ENCODE data around the gene ACTR3. TPM values are rescaled to one million over a fixed set of nuclear protein-coding genes. Genes with fewer than 3 reads are reported as not detected.

The ACTR3 gene
- total RNA-seq, 4 donors from 2014 or later = 70.0 to 179 (median 162) TPM

DNA sequence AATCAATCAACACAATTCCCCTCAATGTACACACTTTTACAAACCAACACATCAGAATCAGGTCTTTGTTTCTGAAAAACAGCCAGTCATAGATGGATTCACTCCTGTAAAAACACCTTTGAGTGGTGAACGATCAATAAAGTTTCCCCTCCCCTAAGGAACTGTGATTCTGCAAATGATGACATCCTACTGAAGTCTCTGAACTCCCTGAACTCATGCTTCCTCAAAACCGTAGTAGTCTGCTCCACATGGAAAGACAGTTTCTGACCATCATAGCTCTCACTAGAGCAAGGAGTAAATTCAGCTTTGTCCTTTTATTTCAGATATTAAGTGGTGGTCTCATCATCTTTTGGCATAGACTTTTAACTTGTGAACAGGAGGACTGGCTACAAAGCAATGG, 43.5 kb upstream of the ACTR3 start:
- DNase-seq = no peak
- intact Hi-C loops (cut with DNase I; ENCODE audit: low total_unique reads) = no loop called here
- Histone ChIP-seq H3K36me3 (no peaks in the 10 kb centered on the region), H3K4me3 (no peak overlapping the region), H3K4me1 (no peaks in the 10 kb centered on the region), H3K27me3 (no peaks in the 10 kb centered on the region), H3K27ac (no peak overlapping the region), H3K9me3 (no peaks in the 10 kb centered on the region)
- TF ChIP-seq POLR2A (IDR thresholded peaks at IDR 0.05) = no peak
- TF ChIP-seq, protein P1, sequence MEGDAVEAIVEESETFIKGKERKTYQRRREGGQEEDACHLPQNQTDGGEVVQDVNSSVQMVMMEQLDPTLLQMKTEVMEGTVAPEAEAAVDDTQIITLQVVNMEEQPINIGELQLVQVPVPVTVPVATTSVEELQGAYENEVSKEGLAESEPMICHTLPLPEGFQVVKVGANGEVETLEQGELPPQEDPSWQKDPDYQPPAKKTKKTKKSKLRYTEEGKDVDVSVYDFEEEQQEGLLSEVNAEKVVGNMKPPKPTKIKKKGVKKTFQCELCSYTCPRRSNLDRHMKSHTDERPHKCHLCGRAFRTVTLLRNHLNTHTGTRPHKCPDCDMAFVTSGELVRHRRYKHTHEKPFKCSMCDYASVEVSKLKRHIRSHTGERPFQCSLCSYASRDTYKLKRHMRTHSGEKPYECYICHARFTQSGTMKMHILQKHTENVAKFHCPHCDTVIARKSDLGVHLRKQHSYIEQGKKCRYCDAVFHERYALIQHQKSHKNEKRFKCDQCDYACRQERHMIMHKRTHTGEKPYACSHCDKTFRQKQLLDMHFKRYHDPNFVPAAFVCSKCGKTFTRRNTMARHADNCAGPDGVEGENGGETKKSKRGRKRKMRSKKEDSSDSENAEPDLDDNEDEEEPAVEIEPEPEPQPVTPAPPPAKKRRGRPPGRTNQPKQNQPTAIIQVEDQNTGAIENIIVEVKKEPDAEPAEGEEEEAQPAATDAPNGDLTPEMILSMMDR (IDR thresholded peaks at IDR 0.05) = no peak

DNA sequence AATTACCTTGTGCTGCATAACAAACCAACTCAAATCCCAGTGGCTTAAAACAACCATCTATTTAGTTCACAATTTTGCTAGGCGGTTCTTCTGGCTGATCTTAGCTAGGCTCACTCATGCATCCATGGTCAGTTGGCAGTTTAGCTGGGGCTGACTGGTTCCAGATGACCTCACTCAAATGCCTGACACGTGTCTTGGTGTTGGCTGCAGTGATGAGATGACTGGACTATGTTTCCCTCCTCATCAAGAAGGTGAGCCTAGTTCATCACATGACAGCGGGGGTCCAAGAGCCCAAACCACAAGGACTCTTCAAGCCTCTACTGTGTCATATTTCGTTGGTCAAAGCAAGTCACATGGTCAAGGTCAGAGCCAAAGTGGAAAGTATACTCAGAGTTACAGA, 42.7 kb upstream of the ACTR3 start:
- H3K27me3 ChIP-seq = no peaks in the 10 kb centered on the region
- no peaks in the 10 kb centered on the region for H3K4me1 ChIP-seq
- intact Hi-C loops (cut with DNase I; ENCODE audit: low total_unique reads) = no loop called here
- no peak overlapping the region for H3K27ac ChIP-seq
- TF ChIP-seq POLR2A (IDR thresholded peaks at IDR 0.05) = no peak
- TF ChIP-seq, protein P1 (IDR thresholded peaks at IDR 0.05) = no peak
- DNase-seq = no peak
- H3K4me3 ChIP-seq = no peak overlapping the region
- H3K9me3 ChIP-seq = no peaks in the 10 kb centered on the region
- H3K36me3 ChIP-seq = no peaks in the 10 kb centered on the region

DNA sequence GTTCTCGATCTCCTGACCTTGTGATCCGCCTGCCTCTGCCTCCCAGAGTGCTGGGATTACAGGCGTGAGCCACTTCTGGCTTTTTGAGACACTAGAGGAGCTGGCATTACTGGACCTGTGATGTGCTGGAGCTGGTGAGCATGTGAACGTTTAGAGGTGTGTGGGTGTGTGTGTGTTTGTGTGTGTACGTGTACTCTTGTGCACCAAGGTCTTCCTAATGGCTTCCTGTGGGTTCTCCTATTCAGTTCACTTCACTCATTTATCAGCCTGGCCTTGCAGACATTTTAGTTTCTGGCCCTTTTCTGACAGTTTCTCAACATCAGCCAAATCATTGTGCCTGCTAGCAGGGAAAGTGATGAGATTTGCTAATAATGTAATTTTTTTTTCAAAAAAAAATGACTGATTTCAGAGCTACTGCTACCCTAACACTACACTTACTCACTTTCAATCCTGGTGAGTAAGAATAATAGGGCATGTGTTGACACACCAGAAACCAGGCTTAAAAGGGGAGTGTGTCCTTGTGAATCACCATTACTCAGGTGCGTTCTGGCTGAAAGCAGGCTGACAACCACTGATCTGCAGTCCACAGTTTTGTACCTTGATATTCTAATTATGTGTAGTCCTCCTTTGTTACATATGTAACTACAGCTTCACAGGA, 41.0 kb upstream of the ACTR3 start:
- no peak for TF ChIP-seq POLR2A (IDR thresholded peaks at IDR 0.05)
- TF ChIP-seq, protein P1 (IDR thresholded peaks at IDR 0.05) = no peak
- no peak overlapping the region for H3K4me3 ChIP-seq
- intact Hi-C loops (cut with DNase I; ENCODE audit: low total_unique reads) = no loop called here
- H3K36me3 ChIP-seq = no peaks in the 10 kb centered on the region
- H3K27ac ChIP-seq = no peak overlapping the region
- H3K27me3 ChIP-seq = no peaks in the 10 kb centered on the region
- no peak for DNase-seq
- no peaks in the 10 kb centered on the region for H3K9me3 ChIP-seq
- H3K4me1 ChIP-seq = no peaks in the 10 kb centered on the region

DNA sequence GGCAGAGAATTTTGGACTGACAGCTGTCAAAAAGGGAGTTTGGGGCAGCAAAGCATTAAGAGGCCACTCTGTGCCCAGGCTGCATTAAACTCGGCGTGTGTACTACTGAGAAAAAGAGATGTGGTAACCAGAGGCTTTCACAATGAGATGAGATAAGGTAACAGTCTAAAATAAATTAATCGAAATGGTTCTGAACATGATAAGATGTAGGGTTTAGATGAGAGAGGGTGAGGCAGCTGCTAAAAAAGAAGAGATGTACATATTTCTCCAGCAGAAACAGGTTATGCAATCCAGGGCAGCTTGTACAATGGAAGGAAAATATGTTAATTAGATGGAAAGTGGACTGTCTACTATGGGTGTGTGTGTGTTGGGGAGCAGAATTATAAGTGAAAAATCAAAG, 39.2 kb upstream of the ACTR3 start:
- H3K4me1 ChIP-seq = no peaks in the 10 kb centered on the region
- no peak for DNase-seq
- H3K27me3 ChIP-seq = no peaks in the 10 kb centered on the region
- H3K9me3 ChIP-seq = no peaks in the 10 kb centered on the region
- H3K36me3 ChIP-seq = no peaks in the 10 kb centered on the region
- TF ChIP-seq POLR2A (IDR thresholded peaks at IDR 0.05) = no peak
- TF ChIP-seq, protein P1 (IDR thresholded peaks at IDR 0.05) = no peak
- H3K4me3 ChIP-seq = no peak overlapping the region
- no peak overlapping the region for H3K27ac ChIP-seq
- intact Hi-C loops (cut with DNase I; ENCODE audit: low total_unique reads) = no loop called here

DNA sequence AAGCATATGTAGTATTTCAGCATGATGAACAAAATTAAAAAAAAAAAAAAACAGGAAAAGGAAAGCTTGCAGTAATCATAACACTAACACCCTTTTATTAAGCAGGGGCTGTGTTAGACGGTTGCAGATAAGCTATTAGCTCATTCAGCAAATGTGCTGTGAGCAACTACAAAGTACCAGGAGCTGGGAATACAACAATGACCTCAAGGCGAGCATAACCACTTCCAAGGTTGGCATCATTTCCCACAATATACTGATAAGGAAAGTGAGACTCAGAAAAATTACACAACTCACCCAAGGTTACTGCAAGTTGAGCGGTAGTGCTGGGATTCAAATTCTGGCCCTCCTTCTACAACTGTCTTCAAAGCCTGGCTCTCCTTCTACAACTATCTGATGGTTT, 38.2 kb upstream of the ACTR3 start:
- H3K4me1 ChIP-seq = no peaks in the 10 kb centered on the region
- H3K27ac ChIP-seq = no peak overlapping the region
- no peaks in the 10 kb centered on the region for H3K9me3 ChIP-seq
- H3K4me3 ChIP-seq = no peak overlapping the region
- no peak for TF ChIP-seq POLR2A (IDR thresholded peaks at IDR 0.05)
- no peak for DNase-seq
- intact Hi-C loops (cut with DNase I; ENCODE audit: low total_unique reads) = no loop called here
- no peaks in the 10 kb centered on the region for H3K27me3 ChIP-seq
- H3K36me3 ChIP-seq = no peaks in the 10 kb centered on the region

DNA sequence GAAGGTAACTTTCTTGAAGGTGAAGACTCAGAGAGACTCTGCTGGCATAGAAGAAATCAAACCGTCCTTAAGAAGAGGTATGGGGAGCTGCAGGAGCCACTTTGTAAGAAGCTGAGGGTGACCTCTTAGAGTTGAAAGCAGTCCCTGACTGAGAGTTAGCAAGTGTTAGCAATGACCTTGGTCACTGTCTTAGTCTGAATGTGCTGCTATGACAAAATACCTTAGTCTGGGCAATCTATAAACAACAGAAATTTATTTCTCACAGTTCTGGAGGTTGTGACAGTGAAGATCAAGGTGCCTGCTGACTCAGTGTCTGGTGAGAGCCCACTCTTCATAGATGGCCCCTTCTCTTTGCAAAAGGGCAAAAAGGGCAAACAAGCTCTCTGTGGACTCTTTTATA, 35.7 kb upstream of the ACTR3 start:
- Histone ChIP-seq H3K4me3 (no peak overlapping the region), H3K27me3 (no peaks in the 10 kb centered on the region), H3K9me3 (no peaks in the 10 kb centered on the region), H3K27ac (no peak overlapping the region), H3K36me3 (no peaks in the 10 kb centered on the region), H3K4me1 (no peaks in the 10 kb centered on the region)
- intact Hi-C loops (cut with DNase I; ENCODE audit: low total_unique reads) = no loop called here
- TF ChIP-seq, protein P1 (IDR thresholded peaks at IDR 0.05) = no peak
- no peak for TF ChIP-seq POLR2A (IDR thresholded peaks at IDR 0.05)
- no peak for DNase-seq
